Tibial artery (tissue), 4 donors: ENCODE measurements around the gene SLC6A5.
"Not testable (repeated sequence)": the region's sequence is repeated elsewhere in the genome, so short reads cannot be mapped to it uniquely, and the experiment has no call there.

Experiments used
- DNase-seq, 2 donors: peaks; one replicate each; pipeline ENCODE4 v3.0.0-alpha.2; 2019
- H3K27ac ChIP-seq, 2 donors: fragments of 200-600 bp; sonication (generic) in 1 of 2; 1 replicate in 1 of 2; 2 replicates in 1 of 2; pipeline ENCODE4 v1.5.1; 2018 to 2019; ENCODE audit warnings: mild to moderate bottlenecking in 1 of 2
- H3K27me3 ChIP-seq, 2 donors: fragments of 200-600 bp; sonication (generic) in 1 of 2; one replicate each; pipeline versions ENCODE4 v1.5.1 to v1.6.0; 2016 to 2019
- H3K36me3 ChIP-seq, 3 donors: fragments of 200-600 bp; sonication (generic) in 2 of 3; one replicate each; pipeline ENCODE4 v1.5.1; 2016 to 2019; ENCODE audit warnings: mild to moderate bottlenecking in 2 of 3
- H3K4me1 ChIP-seq, 4 donors: fragments of 200-600 bp; sonication (generic) in 2 of 4; 1 replicate in 3 of 4; 2 replicates in 1 of 4; pipeline ENCODE4 v1.5.1; 2016 to 2019
- H3K4me3 ChIP-seq, 2 donors: fragments of 200-600 bp; sonication (generic) in 1 of 2; 1 replicate in 1 of 2; 2 replicates in 1 of 2; pipeline ENCODE4 v1.5.1; 2018 to 2019; ENCODE audit warnings: mild to moderate bottlenecking in 2 of 2
- H3K9me3 ChIP-seq, 3 donors: fragments of 200-600 bp; sonication (generic) in 1 of 3; one replicate each; pipeline ENCODE4 v1.5.1; 2016 to 2019
- intact Hi-C: fragments of 100-400 bp; cut with DNase I; formaldehyde crosslinking; loops from one replicate; pipeline ENCODE4 v1.15.0; 2023; ENCODE audit warnings: low total_unique reads
- TF ChIP-seq, protein P1 (sequence below), 2 experiments: fragments of 200-600 bp in 1 of 2; fragments of 450-650 bp in 1 of 2; IDR thresholded peaks; one replicate each; pipeline ENCODE4 v1.5.1; 2017 to 2019; ENCODE audit warnings: antibody characterized with exemption in 2 of 2, mild to moderate bottlenecking in 1 of 2, moderate library complexity in 1 of 2

The SLC6A5 gene

DNA sequence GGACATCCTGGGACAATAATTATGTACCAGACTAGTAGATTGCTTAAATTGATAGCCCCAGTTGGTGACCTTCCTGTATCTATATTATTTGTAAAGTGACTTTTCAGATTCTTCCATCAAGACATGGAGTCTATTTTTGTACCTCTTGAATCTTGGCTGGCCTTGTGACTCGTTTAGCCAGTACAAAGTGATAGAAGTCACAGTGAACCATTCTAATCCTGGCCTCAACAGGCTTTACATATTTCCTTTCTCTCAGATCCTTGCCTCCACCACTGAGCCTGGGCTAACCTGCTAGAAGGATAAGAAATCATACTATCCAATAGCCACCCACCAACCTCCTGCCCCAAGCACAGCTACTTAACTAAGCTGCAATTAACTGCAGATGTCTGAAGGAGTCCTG, 37.5 kb upstream of the SLC6A5 start:
- Histone ChIP-seq H3K4me3 (no peak overlapping the region), H3K9me3 (no peaks in the 10 kb centered on the region), H3K4me1 (no peaks in the 10 kb centered on the region), H3K27me3 (no peaks in the 10 kb centered on the region), H3K36me3 (no peaks in the 10 kb centered on the region), H3K27ac (no peak overlapping the region)
- intact Hi-C loops, result no loop called here
- TF ChIP-seq, protein P1, sequence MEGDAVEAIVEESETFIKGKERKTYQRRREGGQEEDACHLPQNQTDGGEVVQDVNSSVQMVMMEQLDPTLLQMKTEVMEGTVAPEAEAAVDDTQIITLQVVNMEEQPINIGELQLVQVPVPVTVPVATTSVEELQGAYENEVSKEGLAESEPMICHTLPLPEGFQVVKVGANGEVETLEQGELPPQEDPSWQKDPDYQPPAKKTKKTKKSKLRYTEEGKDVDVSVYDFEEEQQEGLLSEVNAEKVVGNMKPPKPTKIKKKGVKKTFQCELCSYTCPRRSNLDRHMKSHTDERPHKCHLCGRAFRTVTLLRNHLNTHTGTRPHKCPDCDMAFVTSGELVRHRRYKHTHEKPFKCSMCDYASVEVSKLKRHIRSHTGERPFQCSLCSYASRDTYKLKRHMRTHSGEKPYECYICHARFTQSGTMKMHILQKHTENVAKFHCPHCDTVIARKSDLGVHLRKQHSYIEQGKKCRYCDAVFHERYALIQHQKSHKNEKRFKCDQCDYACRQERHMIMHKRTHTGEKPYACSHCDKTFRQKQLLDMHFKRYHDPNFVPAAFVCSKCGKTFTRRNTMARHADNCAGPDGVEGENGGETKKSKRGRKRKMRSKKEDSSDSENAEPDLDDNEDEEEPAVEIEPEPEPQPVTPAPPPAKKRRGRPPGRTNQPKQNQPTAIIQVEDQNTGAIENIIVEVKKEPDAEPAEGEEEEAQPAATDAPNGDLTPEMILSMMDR (IDR thresholded peaks at IDR 0.05), result no peak
- no peak for DNase-seq

DNA sequence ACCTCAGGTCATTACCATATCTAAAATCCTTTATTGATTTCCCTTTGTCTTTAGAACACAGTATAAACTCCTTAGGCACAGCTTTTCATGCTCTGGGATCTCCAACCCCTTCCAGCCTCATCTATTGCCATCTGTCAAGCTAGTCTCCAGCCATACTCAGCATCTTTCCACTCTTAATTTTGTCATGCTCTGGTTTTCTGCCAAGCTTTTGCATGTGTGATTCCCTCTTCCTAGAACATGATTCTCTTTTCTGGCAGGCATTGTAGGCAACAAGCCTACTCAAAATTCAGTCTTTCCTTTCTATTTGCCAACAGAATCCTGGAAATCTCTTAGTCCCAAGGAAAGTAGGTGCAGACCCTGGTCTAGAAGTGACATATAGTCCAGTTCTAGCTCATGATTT, 35.5 kb upstream of the SLC6A5 start:
- H3K4me3 ChIP-seq, result no peak overlapping the region
- no peaks in the 10 kb centered on the region for H3K9me3 ChIP-seq
- TF ChIP-seq, protein P1 (IDR thresholded peaks at IDR 0.05), result no peak
- intact Hi-C loops, result no loop called here
- no peak for DNase-seq
- H3K27ac ChIP-seq, result no peak overlapping the region
- no peaks in the 10 kb centered on the region for H3K4me1 ChIP-seq
- H3K36me3 ChIP-seq, result no peaks in the 10 kb centered on the region
- H3K27me3 ChIP-seq, result no peaks in the 10 kb centered on the region

DNA sequence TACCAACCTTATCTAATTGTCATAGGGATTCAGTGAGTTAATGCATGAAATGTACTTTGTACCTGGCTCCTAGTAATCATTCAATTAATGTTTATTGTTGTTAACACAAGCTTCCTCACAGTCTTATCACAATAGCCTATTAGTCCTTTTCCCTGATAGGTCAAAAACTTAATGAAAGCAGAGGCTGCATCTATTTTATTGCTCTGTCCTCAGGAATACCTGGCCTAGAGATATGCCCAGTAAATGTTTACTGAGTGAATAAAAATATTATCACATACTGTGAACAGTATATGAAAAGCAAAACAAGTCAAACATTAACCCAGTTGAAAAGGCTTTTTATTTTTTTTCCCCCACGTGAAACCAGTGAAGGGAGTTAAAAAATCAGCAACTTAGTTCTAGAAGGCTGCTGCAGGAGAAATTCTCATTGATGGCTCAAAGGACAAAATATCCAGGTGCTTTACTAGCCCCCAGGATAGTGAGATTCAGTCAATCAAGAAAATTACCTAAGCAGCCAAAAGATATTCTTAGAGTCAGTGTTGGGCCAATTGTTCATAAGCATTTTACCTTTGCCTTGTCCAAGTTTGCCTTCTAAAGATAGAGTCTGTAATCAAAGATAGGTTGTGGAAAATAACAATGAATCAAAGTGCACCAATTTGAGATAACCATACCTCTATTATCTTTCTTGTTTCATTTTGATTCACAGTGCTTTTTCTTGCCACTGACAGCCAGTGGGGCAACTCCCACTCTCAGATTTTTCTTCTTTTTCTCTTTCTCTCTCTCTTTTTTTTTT, 34.4 kb upstream of the SLC6A5 start:
- TF ChIP-seq, protein P1 (IDR thresholded peaks at IDR 0.05), result no peak
- Histone ChIP-seq H3K27ac (no peak overlapping the region), H3K4me1 (no peaks in the 10 kb centered on the region), H3K4me3 (no peak overlapping the region), H3K27me3 (no peaks in the 10 kb centered on the region), H3K36me3 (no peaks in the 10 kb centered on the region), H3K9me3 (no peaks in the 10 kb centered on the region)
- intact Hi-C loops, result no loop called here
- DNase-seq, result no peak

DNA sequence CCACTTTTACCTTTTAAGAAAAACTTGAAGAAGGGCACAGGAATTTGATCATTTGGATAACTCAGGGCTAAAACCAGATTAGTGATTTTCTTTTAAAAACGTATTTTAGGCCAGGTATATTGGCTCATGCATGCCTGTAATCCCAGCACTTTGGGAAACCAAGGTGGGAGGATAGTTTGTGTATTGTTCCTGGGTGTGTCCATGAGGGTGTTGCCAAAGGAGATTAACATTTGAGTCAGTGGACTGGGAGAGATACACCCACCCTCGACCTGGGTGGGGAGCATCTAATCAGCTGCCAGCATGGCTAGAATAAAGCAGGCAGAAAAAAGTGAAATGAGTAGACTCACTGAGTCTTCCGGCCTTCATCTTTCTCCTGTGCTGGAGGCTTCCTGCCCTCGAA, 33.3 kb upstream of the SLC6A5 start:
- H3K4me3 ChIP-seq, H3K9me3 ChIP-seq, H3K4me1 ChIP-seq, DNase-seq, intact Hi-C loops, H3K36me3 ChIP-seq, H3K27me3 ChIP-seq, H3K27ac ChIP-seq: not testable (repeated sequence)

DNA sequence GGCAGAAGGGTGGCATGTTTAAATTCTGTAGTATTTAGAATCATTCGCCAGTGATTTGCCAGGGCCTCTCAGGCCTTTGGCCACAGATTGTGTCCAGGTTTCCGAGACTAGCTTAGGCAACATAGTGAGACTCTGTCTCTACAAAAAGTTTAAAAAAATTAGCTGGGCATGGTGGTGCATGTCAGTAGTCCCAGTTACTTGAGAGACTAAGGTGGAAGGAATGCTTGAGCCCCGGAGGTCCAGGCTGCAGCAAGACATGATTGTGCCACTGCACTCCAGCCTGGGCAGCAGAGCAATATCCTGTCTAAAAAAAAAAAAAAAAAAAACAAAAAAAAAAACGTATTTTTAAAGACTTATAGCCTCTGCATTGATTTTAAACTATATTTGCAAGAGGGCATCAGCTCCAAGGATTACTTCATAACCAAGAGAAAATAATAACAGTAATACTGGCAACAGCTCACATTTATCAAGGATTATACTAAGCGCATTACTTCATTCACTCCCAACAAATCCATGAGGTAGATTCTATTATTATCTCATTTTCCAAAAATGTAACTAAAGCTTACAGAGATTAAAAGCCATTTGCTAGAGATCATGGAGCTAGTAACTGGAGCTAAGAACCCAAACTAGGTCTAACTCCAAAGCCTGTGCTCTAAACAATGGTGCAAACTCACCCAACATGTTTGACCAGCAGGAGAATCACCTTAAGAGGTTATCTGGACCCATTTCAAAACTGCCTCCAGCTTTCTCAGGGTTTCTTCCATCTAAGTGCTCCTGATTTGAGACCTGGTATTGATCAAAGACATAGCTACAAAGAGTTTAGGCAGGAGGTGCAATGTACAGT, 32.6 kb upstream of the SLC6A5 start:
- no peaks in the 10 kb centered on the region for H3K36me3 ChIP-seq
- no peak for DNase-seq
- no peaks in the 10 kb centered on the region for H3K4me1 ChIP-seq
- H3K4me3 ChIP-seq, result no peak overlapping the region
- no peak overlapping the region for H3K27ac ChIP-seq
- no peaks in the 10 kb centered on the region for H3K9me3 ChIP-seq
- TF ChIP-seq, protein P1 (IDR thresholded peaks at IDR 0.05), result no peak
- no peaks in the 10 kb centered on the region for H3K27me3 ChIP-seq
- intact Hi-C loops, result no loop called here

DNA sequence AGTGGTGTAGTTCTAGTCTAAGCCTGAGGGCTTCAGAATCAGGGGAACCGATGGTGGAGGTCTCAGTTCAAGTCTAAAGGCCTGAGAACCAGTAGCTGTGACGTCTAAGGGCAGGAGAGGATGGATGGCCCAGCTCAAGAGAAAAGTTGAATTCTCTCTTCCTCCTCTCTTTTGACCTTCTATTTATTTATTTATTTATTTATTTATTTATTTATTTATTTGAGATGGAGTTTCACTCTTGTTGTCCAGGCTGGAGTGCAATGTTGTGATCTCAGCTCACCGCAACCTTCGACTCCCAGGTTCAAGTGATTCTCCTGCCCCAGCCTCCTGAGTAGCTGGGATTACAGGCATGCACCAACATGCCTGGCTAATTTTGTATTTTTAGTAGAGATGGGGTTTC, 19.7 kb upstream of the SLC6A5 start:
- H3K9me3 ChIP-seq, DNase-seq, H3K27me3 ChIP-seq, intact Hi-C loops, H3K36me3 ChIP-seq, H3K4me1 ChIP-seq, H3K27ac ChIP-seq, H3K4me3 ChIP-seq: not testable (repeated sequence)
